Activated CD4-positive, alpha-beta T cell treated with anti-CD3 and anti-CD28 coated beads for 1 hour (primary cell): Measurements from ENCODE around the gene SDC3.

Experiments
- DNase-seq: peaks from one replicate; pipeline ENCODE4 v3.0.0-alpha.2; 2020

Gene SDC3

GRCh38 chr1:30887485-30888315 is 20.9 kb downstream of the SDC3 start:
- DNase-seq: no peak

- DNase-seq: no peak
Measured at GRCh38 chr1:30886710-30887428, 21.7 kb downstream of the SDC3 start.

GRCh38 chr1:30885570-30886522 is 22.7 kb downstream of the SDC3 start:
- DNase-seq: no peak

- DNase-seq: no peak
Measured at GRCh38 chr1:30884723-30885122, 23.8 kb downstream of the SDC3 start.

GRCh38 chr1:30883389-30884172 is 25.0 kb downstream of the SDC3 start:
- DNase-seq: no peak

GRCh38 chr1:30882678-30883388 is 25.7 kb downstream of the SDC3 start:
- DNase-seq: no peak

- DNase-seq: no peak
Measured at GRCh38 chr1:30881319-30882181, 27.0 kb downstream of the SDC3 start.

- no peak for DNase-seq
Measured at GRCh38 chr1:30880678-30881318, 27.8 kb downstream of the SDC3 start.

GRCh38 chr1:30879940-30880677 is 28.4 kb downstream of the SDC3 start:
- DNase-seq: no peak

- DNase-seq: no peak
Measured at GRCh38 chr1:30879126-30879786, 29.3 kb downstream of the SDC3 start.

- no peak for DNase-seq
Measured at GRCh38 chr1:30878559-30878958, 30.0 kb downstream of the SDC3 start.

GRCh38 chr1:30878016-30878415 is 30.5 kb downstream of the SDC3 start:
- no peak for DNase-seq

- no peak for DNase-seq
Measured at GRCh38 chr1:30877205-30877912, 31.2 kb downstream of the SDC3 start.

GRCh38 chr1:30876451-30877204 is 31.9 kb downstream of the SDC3 start:
- DNase-seq: no peak

- DNase-seq: no peak
Measured at GRCh38 chr1:30875916-30876315, 32.6 kb downstream of the SDC3 start.

GRCh38 chr1:30875197-30875596 is 33.4 kb downstream of the SDC3 start:
- no peak for DNase-seq

GRCh38 chr1:30874176-30874575 is 34.4 kb downstream of the SDC3 start:
- no peak for DNase-seq

- no peak for DNase-seq
Measured at GRCh38 chr1:30872948-30873263, 35.7 kb downstream of the SDC3 start.
